ENCODE measurements around the gene GBE1. TPM values are rescaled to one million over a fixed set of nuclear protein-coding genes. Genes with fewer than 3 reads are reported as not detected.

Gene GBE1
- total and polyA plus RNA-seq, 9 of the 15 experiments (the other 6 are each of a cell fraction or from before 2014, with no cell fraction given), result 7.9 to 25.6 (median 13.1) TPM

DNA sequence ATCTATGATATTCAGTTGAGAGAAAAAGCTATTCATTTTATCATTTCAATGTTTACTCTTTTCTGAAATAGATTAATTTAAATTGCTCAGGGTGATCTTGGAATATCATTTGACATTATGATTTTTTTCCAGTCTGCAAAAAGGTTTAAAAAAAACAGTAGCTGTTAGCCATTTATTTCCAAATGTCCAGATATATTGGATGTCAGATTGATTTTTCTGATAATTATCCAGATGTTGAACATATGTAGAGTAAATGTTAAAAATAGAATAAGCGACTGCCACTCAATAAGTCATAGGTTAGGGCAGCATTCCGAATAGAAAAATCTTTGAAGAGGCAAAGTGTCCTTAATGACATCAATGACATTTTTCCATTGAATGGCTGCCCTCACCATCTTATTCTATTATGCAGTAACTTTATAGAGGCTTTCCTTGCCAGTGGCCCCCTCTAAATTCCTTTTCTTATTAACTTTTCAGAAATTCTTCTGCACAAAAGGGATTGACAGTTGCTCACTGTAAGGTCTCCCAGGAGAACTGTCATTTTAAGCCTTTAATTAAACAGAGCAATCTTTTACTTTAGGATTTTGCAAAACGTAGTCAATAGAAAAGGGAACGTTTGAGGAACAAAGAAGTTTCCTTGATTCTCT, 316.5 kb downstream of the GBE1 start (continued):
- TF ChIP-seq SMARCB1 (IDR thresholded peaks at IDR 0.05; ENCODE audit: insufficient read length, low read depth) (no peak), ARHGAP35 (IDR thresholded peaks at IDR 0.05; ENCODE audit: partially characterized antibody) (no peak), CBX5 (IDR thresholded peaks at IDR 0.05; ENCODE audit: borderline replicate concordance, low read depth) (no peak)
- TF ChIP-seq, protein P1, sequence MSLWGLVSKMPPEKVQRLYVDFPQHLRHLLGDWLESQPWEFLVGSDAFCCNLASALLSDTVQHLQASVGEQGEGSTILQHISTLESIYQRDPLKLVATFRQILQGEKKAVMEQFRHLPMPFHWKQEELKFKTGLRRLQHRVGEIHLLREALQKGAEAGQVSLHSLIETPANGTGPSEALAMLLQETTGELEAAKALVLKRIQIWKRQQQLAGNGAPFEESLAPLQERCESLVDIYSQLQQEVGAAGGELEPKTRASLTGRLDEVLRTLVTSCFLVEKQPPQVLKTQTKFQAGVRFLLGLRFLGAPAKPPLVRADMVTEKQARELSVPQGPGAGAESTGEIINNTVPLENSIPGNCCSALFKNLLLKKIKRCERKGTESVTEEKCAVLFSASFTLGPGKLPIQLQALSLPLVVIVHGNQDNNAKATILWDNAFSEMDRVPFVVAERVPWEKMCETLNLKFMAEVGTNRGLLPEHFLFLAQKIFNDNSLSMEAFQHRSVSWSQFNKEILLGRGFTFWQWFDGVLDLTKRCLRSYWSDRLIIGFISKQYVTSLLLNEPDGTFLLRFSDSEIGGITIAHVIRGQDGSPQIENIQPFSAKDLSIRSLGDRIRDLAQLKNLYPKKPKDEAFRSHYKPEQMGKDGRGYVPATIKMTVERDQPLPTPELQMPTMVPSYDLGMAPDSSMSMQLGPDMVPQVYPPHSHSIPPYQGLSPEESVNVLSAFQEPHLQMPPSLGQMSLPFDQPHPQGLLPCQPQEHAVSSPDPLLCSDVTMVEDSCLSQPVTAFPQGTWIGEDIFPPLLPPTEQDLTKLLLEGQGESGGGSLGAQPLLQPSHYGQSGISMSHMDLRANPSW (CRISPR knock-in tag; IDR thresholded peaks at IDR 0.05), result no peak

DNA sequence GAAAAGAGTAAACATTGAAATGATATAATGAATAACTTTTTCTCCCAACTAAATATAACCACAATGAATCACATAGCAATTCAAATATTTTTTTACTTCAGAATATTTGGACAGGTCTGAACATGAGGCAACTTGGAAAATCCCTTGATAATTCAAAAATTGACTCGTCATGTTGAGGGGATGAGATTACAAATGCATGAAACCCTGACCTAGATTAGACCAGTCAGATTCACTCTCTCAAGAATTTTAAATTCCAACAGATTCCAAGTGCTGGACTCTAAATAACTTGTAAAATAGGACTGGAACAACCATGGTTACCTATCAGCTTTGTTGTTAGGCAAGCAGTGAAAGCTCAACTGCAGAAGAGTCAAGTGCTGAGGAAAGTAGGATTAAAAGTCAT, 317.5 kb downstream of the GBE1 start:
- intact Hi-C loops (cut with micrococcal nuclease), result no loop called here

More for the DNA sequence above, 317.5 kb downstream of the GBE1 start:
- TF ChIP-seq, protein P2, sequence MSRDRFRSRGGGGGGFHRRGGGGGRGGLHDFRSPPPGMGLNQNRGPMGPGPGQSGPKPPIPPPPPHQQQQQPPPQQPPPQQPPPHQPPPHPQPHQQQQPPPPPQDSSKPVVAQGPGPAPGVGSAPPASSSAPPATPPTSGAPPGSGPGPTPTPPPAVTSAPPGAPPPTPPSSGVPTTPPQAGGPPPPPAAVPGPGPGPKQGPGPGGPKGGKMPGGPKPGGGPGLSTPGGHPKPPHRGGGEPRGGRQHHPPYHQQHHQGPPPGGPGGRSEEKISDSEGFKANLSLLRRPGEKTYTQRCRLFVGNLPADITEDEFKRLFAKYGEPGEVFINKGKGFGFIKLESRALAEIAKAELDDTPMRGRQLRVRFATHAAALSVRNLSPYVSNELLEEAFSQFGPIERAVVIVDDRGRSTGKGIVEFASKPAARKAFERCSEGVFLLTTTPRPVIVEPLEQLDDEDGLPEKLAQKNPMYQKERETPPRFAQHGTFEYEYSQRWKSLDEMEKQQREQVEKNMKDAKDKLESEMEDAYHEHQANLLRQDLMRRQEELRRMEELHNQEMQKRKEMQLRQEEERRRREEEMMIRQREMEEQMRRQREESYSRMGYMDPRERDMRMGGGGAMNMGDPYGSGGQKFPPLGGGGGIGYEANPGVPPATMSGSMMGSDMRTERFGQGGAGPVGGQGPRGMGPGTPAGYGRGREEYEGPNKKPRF (IDR thresholded peaks at IDR 0.05; ENCODE audit: low read depth, low read length), result no peak
- no peak for TF ChIP-seq SMAD1 (IDR thresholded peaks at IDR 0.05; ENCODE audit: low read depth, low read length, partially characterized antibody)
- TF ChIP-seq, protein P3, sequence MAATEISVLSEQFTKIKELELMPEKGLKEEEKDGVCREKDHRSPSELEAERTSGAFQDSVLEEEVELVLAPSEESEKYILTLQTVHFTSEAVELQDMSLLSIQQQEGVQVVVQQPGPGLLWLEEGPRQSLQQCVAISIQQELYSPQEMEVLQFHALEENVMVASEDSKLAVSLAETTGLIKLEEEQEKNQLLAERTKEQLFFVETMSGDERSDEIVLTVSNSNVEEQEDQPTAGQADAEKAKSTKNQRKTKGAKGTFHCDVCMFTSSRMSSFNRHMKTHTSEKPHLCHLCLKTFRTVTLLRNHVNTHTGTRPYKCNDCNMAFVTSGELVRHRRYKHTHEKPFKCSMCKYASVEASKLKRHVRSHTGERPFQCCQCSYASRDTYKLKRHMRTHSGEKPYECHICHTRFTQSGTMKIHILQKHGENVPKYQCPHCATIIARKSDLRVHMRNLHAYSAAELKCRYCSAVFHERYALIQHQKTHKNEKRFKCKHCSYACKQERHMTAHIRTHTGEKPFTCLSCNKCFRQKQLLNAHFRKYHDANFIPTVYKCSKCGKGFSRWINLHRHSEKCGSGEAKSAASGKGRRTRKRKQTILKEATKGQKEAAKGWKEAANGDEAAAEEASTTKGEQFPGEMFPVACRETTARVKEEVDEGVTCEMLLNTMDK (IDR thresholded peaks at IDR 0.05; ENCODE audit: borderline replicate concordance, insufficient read depth, low read depth, low read length, poor library complexity, severe bottlenecking), result no peak
- TF ChIP-seq, protein P4, sequence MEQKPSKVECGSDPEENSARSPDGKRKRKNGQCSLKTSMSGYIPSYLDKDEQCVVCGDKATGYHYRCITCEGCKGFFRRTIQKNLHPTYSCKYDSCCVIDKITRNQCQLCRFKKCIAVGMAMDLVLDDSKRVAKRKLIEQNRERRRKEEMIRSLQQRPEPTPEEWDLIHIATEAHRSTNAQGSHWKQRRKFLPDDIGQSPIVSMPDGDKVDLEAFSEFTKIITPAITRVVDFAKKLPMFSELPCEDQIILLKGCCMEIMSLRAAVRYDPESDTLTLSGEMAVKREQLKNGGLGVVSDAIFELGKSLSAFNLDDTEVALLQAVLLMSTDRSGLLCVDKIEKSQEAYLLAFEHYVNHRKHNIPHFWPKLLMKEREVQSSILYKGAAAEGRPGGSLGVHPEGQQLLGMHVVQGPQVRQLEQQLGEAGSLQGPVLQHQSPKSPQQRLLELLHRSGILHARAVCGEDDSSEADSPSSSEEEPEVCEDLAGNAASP (IDR thresholded peaks at IDR 0.05), result no peak
- FAIRE-seq, result no peak
- Histone ChIP-seq H3K36me3 (ENCODE audit: control insufficient read depth, insufficient read depth, low read length) (no peaks in the 10 kb centered on the region), H3K9ac (ENCODE audit: insufficient read depth in 1 of 2, low read depth in 2 of 2, low read length in 2 of 2) (no peak overlapping the region), H3K27ac (ENCODE audit: extremely low read depth, low read depth, low read length) (no peak overlapping the region), H3K4me3 (no peak overlapping the region), H3K9me1 (ENCODE audit: control insufficient read depth, insufficient read depth, low read length) (no peaks in the 10 kb centered on the region), H3K27me3 (ENCODE audit: control insufficient read depth in 2 of 2, insufficient read depth in 2 of 2, low read length in 2 of 2) (no peaks in the 10 kb centered on the region), H3K4me2 (ENCODE audit: insufficient read depth, low read length) (no peak overlapping the region), H3K4me1 (replicated peaks in 1 of 2; ENCODE audit: control insufficient read depth in 2 of 2, insufficient read depth in 2 of 2, low read length in 2 of 2) (no peaks in the 10 kb centered on the region), H3K79me2 (ENCODE audit: control insufficient read depth, insufficient read depth, low read length) (no peaks in the 10 kb centered on the region), H2AFZ (ENCODE audit: low read depth, low read length) (no peak overlapping the region), H3K9me3 (replicated peaks; ENCODE audit: control insufficient read depth, insufficient read depth, low read depth, low read length) (no peaks in the 10 kb centered on the region), H4K20me1 (replicated peaks; ENCODE audit: control insufficient read depth, insufficient read depth, low read length) (no peaks in the 10 kb centered on the region)
- no TSS peak for BruUV-seq (replicated peaks)
- ATAC-seq, result no peak
- CTCF ChIA-PET (ENCODE audit: low intra/inter-chr PET ratio), result no interaction called here
- no peak for DNase-seq (ENCODE audit: extremely low read depth in 1 of 4, low spot score in 3 of 4)
- POLR2A ChIA-PET, result no interaction called here
- in situ Hi-C loops (cut with MboI), result no loop called here
- WGBS (ENCODE audit: insufficient coverage, low coverage, missing lambda C conversion rate), result 0% methylated on average over 1 of the region's 1 CpG
